NB4 (cell line): Measurements from ENCODE around the gene CTSE.

Experiments used
- CTCF ChIP-seq: IDR thresholded peaks from one replicate; pipeline ENCODE4 v1.5.1; 2012; ENCODE audit warnings: low read depth, low read length
- MAX ChIP-seq: IDR thresholded peaks from 2 replicates; pipeline ENCODE4 v1.6.1; 2011; ENCODE audit warnings: low read depth, low read length
- MYC ChIP-seq: IDR thresholded peaks from 2 replicates; pipeline ENCODE4 v1.6.1; 2011; ENCODE audit warnings: low read depth, low read length
- POLR2A ChIP-seq: IDR thresholded peaks from 2 replicates; pipeline ENCODE4 v1.6.1; 2011; ENCODE audit warnings: mild to moderate bottlenecking; ENCODE audit not compliant: insufficient read length; ENCODE audit errors: extremely low read depth

- TF ChIP-seq CTCF (no peak), MAX (no peak), MYC (no peak), POLR2A (no peak)
Observed at GRCh38 chr1:205973377-205974232, 50.1 kb downstream of the CTSE start.
